ENCODE measurements around the gene EFCAB6.

DNA sequence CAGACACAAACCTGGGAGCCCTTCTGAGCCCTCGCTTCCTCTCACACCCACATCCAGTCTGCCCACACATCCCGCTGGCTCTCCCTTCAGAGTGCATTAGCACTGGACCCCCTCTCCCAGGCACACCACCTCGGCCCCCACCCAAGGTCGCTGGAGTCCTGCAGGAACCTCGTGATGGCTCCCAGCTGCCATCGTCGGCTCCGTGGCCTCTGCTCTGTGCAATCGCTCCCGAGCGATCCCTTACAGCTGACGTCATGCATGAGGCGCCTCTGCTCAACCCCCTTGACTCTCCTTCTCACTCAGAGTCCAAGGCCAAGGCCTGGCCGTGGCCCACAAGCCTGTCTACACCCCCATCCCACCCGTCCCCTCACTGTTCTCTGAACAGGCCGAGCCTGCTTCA is 183.9 kb downstream of the EFCAB6 start:
- TF ChIP-seq POLR2A (IDR thresholded peaks at IDR 0.05; ENCODE audit: borderline replicate concordance, extremely low read depth, insufficient read depth, insufficient read length): no peak
- TF ChIP-seq EZH2 (IDR thresholded peaks at IDR 0.05): no peak
- TF ChIP-seq POLR2AphosphoS5 (IDR thresholded peaks at IDR 0.05; ENCODE audit: low read depth, low read length): no peak
- TF ChIP-seq RAD21 (IDR thresholded peaks at IDR 0.05; ENCODE audit: low read depth): no peak
- TF ChIP-seq, protein P1, sequence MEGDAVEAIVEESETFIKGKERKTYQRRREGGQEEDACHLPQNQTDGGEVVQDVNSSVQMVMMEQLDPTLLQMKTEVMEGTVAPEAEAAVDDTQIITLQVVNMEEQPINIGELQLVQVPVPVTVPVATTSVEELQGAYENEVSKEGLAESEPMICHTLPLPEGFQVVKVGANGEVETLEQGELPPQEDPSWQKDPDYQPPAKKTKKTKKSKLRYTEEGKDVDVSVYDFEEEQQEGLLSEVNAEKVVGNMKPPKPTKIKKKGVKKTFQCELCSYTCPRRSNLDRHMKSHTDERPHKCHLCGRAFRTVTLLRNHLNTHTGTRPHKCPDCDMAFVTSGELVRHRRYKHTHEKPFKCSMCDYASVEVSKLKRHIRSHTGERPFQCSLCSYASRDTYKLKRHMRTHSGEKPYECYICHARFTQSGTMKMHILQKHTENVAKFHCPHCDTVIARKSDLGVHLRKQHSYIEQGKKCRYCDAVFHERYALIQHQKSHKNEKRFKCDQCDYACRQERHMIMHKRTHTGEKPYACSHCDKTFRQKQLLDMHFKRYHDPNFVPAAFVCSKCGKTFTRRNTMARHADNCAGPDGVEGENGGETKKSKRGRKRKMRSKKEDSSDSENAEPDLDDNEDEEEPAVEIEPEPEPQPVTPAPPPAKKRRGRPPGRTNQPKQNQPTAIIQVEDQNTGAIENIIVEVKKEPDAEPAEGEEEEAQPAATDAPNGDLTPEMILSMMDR (IDR thresholded peaks at IDR 0.05 in 2 of 3, conservative IDR thresholded peaks at IDR 0.05 in 1 of 3; ENCODE audit: borderline replicate concordance in 1 of 3, insufficient read depth in 1 of 3, low read depth in 2 of 3, low read length in 2 of 3): no peak
- no peak for TF ChIP-seq FOSL1 (IDR thresholded peaks at IDR 0.05; ENCODE audit: low read depth)
